GM19023 (cell line): ENCODE measurements around the gene ZNF587B.
"Not testable (repeated sequence)": the region's sequence is repeated elsewhere in the genome, so short reads cannot be mapped to it uniquely, and the experiment has no call there.

ENCODE experiments used
- ATAC-seq: cut with Tn5 transposase; IDR thresholded peaks from one replicate; pipeline ENCODE4 v1.9.1; 2021; ENCODE audit warnings: mild to moderate bottlenecking, moderate library complexity; ENCODE audit not compliant: unreplicated experiment

The ZNF587B gene

DNA sequence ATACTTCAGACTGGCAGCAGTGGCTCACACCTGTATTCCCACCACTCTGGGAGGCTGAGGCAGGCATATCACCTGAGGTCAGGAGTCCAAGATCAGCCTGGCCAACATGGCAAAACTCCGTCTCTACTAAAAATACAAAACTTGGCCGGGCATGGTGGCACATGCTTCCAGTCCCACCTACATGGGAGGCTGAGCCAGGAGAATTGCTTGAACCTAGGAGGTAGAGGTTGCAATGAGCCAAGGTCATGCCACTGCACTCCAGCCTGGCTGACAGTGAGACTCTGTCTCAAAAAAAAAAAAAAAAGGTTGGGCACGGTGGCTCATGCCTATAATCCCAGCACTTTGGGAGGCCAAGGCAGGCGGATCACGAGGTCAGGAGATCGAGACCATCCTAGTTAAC, 39.6 kb downstream of the ZNF587B start:
- not testable (repeated sequence) for ATAC-seq

DNA sequence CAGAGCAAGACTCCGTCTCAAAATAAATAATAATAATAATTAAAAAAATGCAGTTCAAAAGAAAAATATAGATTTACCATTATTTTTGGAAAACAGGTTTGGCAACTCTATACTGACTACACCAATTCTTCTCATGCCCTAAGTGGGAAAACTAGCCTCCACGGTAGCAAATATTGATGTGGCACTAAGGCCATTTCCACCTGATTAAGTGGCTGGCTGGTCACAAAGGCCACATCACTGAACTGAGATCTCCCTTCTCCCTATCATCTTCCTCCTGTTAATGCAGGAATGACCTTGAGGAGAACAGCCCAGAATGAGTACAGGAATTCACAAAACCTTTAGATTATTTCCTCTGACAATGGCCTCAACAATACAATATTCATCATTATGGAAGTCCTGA, 40.1 kb downstream of the ZNF587B start:
- ATAC-seq = no peak

DNA sequence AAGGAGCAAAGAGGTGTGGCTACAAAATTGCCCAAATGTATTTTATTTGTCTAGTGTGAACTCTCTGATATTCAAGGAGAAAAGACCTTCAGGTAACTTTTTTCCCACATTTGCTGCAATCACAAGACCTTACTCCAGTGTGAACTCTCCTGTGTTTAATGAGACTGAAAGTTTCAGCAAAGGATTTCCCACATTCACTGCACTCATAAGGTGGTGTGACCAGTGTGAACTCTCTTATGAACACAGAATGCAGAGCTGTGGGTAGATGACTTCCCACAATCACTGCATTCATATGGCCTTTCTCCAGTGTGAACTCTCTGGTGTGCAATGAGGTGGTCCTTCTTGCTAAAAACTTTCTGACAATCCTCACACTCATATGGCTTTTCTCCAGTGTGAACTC, 42.4 kb downstream of the ZNF587B start:
- no peak for ATAC-seq

DNA sequence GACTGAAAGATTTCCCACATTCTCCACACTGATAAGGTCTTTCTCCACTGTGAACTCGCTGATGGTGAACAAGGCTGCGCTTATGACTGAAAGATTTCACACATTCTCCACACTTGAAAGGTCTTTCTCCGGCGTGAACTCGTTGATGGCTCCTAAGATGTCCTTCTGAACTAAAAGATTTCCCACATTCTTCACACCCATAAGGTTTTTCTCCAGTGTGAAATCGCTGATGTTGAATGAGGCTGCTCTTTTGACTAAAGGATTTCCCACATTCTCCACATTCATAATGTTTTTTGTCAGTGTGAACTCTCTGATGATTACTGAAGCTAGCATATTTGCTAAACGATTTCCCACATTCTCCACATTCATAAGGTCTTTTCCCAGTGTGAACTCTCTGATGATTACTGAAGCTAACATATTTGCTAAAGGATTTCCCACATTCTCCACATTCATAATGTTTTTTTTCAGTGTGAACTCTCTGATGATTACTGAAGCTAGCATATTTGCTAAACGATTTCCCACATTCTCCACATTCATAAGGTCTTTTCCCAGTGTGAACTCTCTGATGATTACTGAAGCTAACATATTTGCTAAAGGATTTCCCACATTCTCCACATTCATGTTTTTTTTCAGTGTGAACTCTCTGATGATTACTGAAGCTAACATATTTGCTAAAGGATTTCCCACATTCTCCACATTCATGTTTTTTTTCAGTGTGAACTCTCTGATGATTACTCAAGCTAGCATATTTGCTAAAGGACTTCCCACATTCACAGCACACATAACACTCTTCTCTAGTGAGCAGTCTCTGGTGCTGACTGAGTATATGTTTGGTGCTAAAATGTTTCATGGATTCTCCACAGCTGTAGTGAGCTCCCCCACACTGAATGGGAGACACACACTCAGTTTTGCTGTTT, 44.0 kb downstream of the ZNF587B start:
- not testable (repeated sequence) for ATAC-seq

DNA sequence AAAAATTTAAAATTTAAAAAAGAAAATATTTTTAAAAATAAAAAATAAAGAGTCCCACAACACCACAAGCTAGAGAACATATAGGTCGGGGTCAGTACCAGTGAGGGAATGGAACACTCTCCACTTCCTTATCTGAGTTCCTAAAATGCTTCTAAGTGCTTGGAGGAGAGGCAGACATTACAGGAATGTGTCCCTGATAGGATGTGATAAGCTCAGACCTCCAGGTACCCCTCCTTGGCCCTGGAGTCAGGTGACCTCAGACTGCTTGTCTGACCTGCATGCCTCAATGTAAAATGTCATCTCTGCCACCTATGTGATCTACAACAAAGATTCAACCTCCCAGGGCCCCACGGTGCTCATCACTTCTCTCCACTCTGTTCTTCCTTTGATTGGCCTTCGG, 55.9 kb downstream of the ZNF587B start:
- ATAC-seq = no peak

DNA sequence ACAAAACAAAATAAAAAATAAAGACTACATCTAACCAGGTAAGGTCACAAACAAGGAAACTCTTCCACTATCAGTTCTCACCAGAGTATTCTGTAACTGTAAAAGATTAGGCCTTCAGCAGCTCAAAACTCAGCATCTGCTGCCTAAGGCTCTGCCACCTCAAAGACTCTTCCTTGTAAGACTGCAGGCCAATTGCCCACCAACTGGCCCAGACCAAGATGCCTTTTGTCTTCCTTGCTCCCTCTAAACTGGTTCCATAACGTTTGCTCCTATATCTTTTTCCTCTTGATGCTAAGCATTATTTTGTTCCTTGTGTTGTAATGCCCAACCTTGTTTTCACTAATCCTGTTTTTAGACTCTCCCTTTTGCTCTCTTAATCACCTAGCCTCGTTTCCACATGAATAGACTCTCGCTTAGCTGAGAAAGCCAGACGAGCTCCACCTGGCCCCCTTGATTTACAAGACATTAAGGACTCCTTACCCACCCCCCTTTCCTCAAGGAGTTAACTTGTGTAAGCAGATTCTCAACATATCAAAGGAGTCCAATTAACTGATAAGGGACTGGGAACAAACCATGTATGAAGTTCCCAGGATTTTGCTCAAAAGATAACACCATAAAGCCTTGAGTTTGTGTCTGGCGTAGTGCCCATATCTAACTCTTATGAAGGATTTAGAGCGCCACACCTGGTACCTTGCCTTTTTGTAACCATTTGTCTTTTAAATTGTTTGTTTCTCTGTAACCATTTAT, 57.3 kb downstream of the ZNF587B start:
- ATAC-seq = no peak

DNA sequence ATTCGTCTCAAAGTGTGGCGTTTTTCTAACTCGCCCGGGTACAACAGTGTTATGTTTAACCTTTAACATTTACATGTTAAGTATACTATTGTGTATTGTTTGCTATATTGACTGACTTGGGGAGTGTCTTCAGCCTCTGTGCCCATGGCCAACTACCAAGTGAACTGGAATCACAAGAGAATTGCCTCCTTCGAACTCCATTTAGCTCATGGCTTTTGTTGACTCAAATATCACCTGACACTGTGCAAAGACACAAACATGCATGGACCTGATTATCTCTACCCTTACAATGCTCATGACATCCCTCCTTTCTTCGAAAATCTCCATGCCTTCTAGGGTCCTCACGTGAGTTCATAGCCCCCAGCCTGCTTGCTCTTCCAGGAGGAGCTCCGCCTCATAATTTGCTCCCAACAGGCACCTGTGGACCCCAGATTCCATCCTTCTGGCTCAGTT, 58.0 kb downstream of the ZNF587B start:
- ATAC-seq = no peak

DNA sequence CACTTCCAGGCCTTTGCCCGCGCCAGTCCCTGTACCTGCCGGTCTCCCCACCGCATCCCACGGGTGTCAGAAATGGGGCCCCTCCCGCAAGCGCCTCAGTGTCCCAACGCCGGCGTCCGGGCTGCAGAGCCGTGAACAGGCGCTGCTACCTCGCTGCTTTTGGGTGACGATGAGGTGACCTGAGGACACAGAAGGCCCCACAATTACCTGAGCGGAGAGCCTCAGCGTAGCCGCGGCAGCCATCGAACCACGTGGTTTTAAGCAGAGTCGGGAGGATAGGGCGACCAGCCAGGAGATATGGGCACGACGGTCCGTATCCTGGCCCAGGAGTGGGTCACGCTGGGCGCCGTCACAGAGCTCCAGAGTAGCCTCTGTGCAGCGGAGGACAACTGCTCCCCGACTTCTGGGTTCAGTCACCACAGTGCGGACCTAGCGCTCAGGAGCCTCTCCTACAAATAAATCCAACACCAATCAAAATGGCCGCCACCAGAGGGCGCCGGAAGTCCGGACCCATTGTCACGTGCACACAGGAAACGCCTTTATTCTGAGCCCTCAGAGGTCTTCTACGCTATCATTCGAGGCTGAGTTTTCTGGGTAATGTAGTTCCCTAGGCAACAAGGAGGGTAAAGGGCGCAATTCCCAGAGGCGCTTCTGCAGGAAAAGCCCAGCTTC, 58.6 kb downstream of the ZNF587B start, which contains the start of gene ZNF814:
Gene ZNF814, minus strand, starts transcription at position 478 of the 672 bp plus-strand sequence. Its CDS starts 235 bp downstream, at position 243.
- ATAC-seq = no peak

DNA sequence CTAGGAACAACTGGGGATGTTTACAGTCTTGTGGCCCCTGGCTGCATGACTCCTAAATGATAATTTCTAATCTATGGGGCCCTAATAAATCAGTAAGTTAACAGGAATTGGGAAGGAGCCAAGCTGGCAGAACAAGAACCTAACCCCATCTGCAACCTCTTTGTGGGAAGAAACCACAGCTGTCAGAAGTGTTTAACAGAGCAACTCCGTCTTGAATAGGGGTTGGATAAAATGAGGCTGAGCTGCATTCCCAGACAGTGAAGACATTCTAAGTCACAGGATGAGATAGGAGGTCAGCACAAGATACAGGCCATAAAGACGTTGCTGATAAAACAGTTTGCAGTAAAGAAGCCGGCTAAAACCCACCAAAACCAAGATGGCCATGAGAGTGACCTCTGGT, 60.6 kb downstream of the ZNF587B start:
- ATAC-seq = not testable (repeated sequence)
